GM18502 (cell line): ENCODE data around the gene COMMD2.
A peak's percentile ranks its signal among the peaks of the same experiment; 100 is the strongest.

Experiments
- ATAC-seq: cut with Tn5 transposase; IDR thresholded peaks from one replicate; pipeline ENCODE4 v1.9.1; 2021; ENCODE audit warnings: mild to moderate bottlenecking; ENCODE audit not compliant: unreplicated experiment, poor library complexity

The COMMD2 gene

DNA sequence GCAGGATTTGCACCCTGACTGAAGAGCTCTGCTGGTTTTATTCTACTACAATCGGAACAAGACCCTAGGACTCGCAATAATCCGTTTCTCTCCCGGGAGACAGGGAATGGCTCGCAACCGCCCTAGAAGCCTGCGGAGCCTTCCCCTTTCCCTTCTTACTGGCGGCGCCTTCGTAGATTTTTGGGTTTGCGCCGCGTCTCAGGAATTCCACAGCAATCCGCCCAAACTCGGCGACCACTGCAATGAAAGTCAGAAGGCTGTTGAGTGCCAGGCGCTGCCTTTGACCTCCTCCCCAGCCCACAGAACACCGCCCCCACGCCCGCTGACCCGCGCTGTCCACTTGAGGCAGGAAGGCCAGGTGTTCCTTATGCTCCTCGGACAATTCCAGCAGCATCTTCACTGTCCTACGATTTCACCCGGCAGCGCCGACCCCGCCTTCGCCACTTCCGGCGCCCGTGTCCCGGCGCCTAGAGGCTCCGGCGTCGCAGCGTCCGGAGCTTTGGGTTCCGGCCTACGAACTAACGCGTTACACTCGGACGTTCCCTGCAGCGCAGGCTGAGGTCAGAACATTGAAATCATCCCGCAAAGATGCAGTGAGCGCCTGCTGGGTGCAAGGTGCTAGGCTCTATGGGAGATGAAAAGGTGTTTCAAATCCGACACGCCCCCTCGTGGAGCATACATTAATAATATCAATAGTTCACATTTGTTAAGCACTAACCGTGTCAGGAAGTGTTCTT lies at the start of gene COMMD2:
TSS of gene COMMD2 (minus strand) at position 439 of the 737 bp plus-strand sequence. CDS start at position 394, 45 bp downstream.
- ATAC-seq, result peak; percentile 99

DNA sequence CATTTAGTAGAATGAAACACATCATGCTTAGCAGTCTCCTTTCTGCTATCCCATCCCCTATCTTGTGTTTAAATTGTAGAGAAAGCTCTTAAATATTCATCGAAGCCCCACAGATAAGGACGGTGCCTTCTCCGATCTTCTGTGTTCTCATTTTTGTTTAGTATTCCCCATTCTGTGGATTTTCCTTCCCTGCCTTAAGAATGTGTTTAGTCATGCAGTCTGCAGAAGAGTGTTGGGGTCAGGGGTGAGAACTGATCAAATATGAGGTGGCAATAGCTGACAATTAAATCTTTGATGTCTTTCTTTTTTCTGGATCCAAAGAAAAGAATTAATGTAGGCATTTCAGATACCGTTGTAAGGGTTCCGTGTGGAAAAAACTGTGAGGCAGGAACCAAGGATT lies 49.4 kb upstream of the COMMD2 start:
- ATAC-seq, result no peak

DNA sequence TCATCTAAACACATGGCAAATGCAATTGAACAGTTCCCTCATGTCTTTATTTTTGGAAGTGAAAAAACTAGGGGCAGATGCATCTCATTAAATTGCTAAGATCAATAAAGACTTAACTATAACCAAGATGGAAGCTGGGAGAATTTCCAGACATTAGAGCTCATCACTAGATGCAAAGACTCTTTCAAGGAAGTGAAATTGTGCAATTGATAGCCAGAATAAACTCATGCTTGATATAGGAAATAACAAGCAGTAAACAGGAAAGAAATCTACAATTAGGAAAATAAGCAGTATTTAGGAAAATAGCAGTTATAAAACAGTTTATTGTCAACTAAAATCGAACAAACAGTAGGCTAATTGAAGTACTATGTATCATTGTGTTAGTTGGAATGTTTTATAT lies 48.9 kb upstream of the COMMD2 start:
- ATAC-seq, result no peak

DNA sequence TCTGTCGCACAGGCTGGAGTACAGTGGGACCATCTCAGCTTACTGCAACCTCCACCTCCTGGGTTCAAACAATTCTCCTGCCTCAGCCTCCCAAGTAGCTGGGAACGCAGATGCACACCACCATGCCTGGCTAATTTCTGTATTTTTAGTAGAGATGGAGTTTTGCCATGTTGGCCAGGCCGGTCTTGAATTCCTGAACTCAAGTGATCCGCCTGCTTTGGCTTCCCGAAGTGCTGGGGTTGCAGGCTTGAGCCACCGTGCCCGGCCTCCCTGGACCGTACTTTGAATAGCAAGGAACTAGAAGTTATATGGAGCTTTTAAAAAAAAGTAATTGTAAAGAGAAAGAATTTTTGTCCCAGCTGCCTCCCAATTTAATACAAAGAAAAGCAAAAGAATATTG lies 48.4 kb upstream of the COMMD2 start:
- ATAC-seq, result no peak

DNA sequence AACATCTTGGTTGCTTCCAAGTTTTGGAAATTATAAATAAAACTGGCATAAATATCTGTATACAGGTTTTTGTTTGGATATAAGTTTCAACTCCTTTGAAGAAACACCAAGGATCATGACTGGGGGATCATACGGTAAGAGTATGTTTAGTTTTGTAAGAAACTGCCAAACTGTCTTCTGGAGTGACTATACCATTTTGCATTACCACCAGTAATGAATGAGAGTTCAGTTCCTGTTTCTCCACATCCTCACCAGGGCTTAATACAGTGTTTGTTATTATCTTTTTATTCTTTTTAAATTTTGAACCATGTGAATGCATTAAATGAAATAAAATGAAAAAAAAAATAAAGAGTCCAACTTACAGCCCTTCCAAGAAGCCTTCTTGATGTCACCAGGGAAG lies 43.7 kb upstream of the COMMD2 start:
- ATAC-seq, result no peak

DNA sequence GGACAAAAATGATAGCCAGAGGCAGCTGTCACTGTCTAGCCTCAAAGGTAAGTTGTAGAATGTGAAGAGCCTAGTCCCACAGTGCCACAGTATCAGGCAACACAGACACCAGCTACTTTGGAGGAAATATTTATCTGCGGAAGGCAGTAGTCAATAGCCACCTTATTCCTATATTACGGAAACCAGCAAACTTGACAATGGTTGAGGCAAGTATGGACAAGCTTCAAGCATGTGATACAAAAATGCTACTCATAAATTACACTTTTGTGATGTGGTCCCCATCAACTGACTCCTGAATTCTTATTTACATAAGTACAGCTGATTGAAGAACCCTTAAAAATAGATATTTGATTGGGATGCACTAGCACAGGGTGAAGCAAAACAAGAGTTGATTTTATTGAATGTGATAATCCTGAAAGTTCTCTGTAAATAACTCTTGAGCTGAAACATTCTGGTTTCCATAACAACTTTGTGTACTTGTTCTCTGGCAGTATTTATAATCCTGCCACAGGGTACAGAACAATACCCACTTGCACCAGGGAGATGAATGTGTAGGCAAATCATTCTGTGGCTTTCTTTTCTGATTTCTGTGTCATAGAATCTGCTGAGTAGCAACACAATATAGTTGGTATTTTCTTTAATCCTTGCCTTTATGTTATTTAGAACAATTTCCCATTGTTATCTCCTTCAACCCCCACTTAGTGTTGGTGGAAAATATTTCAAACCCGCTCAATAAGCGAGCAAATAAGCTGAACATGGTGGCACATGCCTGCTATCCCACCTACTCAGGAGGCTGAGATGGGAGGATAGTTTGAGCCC lies 40.4 kb upstream of the COMMD2 start, which contains the start of gene ANKUB1:
TSS of gene ANKUB1 (minus strand) at position 103 of the 819 bp plus-strand sequence. CDS start 188 bp downstream, outside the sequence.
- no peak for ATAC-seq

DNA sequence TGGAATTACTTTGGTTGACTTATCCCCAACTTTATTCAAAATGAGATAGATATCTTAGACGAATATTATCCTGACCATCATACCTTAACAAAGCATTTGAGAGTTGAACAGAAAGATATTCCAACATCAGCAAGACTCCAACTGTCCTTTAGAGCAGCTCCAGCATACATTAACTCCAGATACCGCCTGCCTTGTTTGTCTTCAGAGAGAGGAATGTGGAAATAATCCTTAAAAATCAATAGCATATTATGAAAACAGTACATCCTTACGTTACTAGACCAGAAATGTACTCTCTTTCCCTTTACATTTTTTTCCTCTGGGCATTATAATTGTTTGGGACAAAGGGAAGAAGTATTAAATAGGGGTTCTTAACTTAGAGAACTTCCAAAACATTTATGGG lies 38.4 kb upstream of the COMMD2 start:
- ATAC-seq, result no peak

DNA sequence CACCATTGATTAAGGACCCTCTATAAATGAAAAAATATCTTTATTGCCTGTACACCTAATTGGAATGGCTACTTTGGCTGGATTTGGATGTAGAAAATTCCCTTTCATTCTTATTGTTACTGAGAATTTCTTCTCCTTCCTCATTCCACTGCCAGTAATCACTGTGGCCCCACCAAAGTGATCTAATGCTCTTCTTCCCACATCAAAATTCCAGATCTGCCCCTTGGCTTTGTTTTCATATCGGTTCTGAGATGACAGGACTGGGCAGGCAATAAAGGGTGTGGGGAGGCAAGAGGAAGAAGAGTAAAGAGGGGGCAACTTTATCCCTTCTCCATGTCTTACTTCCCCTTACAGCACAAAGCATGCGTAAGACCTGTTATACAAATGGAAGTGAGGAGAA lies 38.0 kb upstream of the COMMD2 start:
- no peak for ATAC-seq

DNA sequence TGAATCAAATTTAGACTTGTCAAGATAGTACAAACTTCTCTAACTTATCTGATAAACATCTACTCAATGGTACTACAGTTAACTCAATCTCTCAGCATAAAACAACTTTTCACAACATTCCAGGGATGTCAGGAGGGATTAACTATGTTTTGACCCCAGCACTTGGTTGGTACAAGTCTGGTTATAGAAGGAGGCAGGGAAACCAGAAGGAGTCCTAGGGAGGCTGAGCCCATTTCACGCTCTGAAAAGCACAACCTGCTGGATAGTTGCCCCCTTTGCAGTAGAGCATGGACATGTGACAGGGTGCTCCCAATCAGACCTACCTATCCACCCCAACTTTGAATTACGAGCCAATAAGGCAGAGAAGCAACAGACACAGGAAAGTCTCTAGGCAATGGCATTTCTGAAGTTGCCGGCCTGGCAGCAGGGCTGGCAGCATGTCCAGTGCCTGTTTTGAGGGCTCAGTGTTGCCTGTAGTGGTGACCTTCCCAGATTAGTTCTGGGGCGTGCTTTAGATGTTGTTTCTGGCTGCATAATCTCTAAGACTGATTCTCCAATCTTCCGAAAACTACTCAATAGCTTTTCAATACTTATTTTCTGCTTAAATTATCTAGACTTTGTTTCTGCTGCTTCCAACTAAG lies 31.9 kb upstream of the COMMD2 start:
- no peak for ATAC-seq

DNA sequence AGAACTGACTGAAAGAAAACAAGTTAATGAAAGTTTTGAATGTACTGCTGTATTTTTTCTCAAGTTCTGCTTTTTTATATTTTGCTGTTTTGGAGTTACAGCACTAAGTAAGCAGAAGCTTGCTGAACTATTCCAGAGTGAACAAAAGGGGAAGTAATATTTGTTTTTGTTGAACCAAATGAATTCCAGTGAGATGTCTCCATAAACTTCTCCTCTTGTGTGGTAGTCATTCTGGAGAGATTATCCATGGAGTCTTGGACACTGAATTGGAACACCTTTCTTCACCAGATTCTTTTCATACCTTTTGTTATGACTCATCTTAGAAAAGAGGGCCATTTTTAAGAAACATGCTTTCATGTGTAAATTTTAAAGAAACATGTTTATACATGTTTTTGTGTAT lies 31.3 kb upstream of the COMMD2 start:
- no peak for ATAC-seq

DNA sequence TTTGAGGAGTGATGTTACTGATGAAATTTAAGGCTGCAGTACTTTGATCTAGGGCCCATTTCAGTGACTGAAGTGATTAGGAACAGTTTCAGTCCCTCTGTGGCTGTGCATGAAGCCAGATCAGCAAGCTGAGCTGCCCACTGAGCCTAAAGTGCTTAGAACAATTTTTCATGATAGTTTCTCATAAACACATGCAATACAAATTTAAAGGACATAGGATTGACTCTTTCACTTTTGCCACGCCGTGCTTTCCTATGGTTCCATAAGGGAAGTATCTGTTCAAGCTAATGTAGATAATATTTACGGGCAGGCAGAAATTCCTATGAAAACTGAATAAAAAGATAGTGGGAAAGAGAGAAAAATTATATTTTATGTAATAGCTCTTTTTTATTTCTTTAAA lies 29.5 kb upstream of the COMMD2 start:
- no peak for ATAC-seq

DNA sequence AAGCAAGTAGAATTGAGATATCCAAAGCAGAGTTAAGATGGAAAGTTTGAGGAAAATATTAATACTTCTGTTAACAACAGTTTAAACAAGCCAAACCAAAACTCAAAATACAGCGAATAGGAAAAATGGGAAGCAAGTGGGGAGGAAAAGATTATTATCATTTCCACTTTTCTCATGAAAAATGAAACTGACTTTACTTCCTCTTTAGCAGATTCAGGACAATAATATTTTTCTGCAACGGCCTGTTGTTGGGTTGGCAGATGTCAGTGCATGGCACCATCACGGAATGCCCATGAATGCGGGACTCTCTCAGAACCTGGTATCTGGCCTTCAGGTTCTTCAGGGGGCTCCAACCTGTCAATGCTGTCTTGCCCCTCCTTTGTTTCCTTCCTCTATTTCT lies 28.9 kb upstream of the COMMD2 start:
- ATAC-seq, result no peak

DNA sequence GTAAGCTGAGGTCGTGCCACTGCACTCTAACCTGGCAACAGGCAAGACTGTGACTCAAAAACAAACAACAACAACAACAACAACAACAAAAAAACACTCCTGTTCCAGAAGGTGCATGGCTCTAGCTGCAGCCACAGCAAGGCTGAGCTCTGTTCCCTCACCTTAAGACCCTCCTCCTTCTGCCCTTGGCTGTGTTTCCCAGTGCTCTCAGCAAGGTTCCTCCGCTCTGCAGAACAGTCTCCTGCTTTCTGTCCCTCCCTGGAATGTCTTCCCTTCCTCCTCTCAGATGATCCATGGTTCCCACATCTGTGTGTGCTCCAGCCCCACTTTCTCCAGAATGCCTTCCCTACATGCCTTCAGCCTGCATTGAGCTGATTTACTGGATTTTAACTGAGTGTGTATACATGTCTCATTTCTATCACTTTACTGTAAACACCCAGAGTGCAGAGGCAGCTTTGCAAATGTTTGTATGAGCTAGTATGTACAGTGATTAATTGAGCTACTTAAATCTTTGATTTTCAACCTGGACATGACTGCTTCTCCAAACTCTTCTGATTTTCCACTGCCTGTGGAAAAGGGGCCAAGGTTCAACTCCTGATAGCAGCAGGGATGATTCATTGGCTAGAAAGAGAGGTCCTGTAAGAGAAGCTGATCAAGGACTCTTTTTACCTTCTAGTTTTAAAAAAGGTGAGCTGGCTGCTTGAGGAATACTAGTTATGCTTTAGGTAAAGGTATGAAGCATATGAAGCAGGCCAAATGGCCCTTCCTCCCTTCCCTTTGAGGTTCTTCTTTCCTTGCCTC lies 25.3 kb upstream of the COMMD2 start:
- ATAC-seq, result no peak

DNA sequence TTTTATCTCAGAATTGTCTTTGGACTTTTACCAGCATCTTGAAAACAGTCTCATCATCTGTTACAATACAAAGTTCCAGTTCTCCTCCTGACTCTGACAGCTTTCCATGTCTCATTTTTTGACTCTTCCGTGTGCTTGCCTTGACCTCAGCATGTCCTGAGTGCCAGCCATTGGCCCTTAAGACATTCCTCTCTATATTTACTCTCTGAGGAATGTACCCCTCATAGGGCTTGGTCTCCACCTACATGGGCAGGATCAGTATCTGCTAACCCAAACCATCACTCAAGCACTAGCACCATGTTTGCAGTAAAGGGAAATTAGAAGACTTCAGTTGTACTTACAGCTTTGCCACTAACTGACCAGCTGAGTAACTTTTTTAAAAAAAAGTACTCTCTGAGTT lies 23.9 kb upstream of the COMMD2 start:
- ATAC-seq, result no peak

DNA sequence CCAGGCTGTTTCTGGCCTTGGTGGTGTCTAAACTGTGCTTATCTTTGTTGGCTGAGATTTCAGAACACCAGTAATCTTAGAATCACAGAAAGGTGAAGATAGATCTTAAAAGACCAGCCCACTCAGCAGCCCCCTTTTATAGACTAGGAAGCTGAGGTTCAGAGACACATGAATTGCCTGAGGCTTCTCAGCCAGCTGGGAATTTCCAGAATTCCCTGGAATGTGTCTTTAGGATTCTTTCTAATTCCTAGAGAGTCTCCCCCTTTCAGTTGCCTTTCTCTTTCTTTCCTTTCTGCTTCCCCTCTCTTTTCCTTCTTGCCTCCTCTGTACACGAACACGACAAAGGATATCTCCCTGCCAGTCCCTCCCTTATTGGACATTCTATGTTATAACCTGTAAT lies 20.6 kb upstream of the COMMD2 start:
- ATAC-seq, result no peak

DNA sequence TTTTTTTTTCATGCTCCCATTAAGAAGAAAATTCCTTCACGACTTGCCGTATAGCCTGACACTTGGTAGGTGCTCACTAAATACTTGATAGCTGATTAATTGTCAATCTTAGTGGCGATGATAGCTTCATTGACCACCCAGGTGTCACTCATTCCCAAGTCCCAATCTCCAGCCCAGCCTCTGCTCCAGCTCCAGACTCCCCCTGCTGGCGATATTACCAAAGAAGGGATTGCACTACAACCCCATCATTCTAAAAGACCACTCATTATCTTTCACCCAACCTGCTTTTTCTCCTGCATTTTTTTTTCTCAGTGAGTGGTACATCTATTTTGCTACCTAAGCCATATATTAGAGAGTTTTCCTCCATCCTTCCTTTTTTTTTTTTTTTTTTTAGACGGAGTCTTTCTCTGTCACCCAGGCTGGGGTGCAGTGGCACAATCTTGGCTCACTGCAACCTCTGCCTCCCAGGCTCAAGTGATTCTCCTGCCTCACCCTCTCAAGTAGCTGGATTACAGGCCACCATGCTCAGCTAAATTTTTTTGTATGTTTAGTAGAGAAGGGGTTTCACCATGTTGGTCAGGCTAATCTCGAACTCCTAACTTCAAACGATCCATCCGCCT lies 19.5 kb upstream of the COMMD2 start:
- peak; percentile 74 for ATAC-seq

DNA sequence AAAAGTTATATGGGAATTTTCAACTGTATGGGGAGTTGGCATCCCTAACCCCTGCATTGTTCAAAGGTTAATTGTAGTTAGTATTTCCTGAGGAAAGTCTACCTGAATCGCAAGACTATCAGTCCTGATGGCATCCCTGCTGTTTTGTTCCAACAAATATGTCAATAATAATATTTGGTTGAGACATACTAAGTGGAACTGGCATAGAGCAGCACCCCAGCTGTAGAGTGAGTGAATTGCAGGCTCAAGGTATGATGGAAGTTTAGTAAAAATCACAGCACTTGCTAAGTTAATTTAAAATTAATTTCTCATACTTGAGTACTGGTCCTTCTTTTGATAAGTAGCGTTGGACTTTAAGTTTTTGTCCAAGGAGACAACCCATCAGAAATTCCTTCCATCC lies 18.0 kb upstream of the COMMD2 start:
- no peak for ATAC-seq

DNA sequence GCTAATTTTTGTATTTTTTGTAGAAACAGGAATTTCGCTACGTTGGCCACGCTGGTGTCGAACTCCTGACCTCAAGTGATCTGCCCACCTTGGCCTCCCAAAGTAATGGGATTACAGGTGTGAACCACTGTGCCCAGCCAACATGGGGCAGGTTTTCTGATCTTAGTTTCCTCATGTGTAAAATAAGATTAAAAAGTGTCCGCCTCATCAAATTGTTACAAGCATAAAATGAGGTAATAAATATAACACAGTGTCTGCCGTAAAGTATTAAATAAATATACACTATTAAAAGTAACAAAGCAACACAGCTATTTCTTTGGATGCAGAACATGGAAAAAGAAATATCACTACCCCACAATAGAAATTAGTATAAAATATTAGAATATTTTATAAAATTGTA lies 16.4 kb upstream of the COMMD2 start:
- ATAC-seq, result no peak

DNA sequence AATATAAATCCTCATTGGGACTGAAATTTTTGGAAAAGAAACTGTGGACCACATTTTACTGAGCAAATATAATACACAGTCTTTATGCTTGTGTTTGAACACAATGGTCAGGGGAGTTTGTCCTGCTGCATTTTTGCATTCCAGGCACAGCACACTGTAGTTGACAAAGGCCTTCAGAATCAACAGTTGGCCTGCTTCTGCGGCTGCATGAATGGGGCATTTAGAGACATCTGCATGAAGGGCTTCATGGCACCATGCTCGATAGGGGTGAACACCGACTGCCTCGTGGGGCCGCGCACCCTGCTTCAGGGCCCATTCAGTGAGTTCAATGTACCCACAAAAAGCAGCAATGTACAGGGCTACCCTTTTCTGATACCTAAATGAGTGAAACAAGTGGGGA lies 15.4 kb upstream of the COMMD2 start:
- ATAC-seq, result no peak

DNA sequence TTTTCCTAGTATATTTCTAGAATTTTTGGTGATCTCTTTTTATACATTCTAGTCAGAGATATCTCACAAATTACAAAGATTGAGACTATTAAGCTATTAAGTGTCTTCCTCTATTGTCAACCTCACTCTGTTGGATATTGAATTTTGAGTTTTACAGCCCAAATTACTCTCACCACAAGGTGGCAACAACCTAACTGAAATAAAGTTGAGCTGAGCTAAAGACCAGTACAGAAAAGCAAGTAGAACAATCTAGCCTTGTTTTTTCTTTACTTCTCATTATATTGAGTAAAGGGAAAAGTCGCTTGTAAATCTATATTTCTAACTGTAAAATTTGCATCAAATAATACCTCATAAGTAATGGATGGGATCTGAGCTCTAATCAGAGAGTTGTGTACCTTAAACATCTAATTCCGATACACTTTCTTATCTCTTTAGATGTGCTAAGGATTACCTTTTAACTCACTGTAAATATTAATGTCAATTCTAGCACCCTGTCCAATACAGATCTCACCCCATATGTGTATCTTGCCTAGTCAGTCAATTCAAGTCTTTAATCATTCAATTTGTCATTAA lies 13.6 kb upstream of the COMMD2 start:
- ATAC-seq, result no peak
